Measurements from ENCODE around the gene SAMD5. TPM values are rescaled to one million over a fixed set of nuclear protein-coding genes. Genes with fewer than 3 reads are reported as not detected.

Gene SAMD5
- total and polyA plus RNA-seq, 2 of the 8 experiments (the other 6 are each of a cell fraction or from before 2014, with no cell fraction given), result 0.02 to 0.04 TPM

DNA sequence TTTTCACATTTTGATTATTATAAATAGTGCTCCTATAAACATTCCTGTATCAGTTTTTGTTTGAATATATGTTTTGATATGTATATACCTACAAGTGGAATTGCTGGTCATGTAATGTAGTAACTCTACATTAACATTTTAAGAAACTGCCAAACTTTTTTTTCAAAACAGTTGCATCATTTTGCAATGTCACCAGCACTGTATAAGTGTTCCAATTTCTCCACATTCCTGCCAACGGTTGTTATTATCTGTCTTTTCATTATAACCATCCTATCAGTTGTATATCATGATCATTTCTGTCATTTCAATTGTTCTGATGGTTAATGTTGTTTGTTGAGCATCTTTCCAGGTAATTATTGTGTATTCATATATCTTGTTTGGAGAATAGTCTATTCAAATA, 44.8 kb upstream of the SAMD5 start (continued):
- TF ChIP-seq, protein P1, sequence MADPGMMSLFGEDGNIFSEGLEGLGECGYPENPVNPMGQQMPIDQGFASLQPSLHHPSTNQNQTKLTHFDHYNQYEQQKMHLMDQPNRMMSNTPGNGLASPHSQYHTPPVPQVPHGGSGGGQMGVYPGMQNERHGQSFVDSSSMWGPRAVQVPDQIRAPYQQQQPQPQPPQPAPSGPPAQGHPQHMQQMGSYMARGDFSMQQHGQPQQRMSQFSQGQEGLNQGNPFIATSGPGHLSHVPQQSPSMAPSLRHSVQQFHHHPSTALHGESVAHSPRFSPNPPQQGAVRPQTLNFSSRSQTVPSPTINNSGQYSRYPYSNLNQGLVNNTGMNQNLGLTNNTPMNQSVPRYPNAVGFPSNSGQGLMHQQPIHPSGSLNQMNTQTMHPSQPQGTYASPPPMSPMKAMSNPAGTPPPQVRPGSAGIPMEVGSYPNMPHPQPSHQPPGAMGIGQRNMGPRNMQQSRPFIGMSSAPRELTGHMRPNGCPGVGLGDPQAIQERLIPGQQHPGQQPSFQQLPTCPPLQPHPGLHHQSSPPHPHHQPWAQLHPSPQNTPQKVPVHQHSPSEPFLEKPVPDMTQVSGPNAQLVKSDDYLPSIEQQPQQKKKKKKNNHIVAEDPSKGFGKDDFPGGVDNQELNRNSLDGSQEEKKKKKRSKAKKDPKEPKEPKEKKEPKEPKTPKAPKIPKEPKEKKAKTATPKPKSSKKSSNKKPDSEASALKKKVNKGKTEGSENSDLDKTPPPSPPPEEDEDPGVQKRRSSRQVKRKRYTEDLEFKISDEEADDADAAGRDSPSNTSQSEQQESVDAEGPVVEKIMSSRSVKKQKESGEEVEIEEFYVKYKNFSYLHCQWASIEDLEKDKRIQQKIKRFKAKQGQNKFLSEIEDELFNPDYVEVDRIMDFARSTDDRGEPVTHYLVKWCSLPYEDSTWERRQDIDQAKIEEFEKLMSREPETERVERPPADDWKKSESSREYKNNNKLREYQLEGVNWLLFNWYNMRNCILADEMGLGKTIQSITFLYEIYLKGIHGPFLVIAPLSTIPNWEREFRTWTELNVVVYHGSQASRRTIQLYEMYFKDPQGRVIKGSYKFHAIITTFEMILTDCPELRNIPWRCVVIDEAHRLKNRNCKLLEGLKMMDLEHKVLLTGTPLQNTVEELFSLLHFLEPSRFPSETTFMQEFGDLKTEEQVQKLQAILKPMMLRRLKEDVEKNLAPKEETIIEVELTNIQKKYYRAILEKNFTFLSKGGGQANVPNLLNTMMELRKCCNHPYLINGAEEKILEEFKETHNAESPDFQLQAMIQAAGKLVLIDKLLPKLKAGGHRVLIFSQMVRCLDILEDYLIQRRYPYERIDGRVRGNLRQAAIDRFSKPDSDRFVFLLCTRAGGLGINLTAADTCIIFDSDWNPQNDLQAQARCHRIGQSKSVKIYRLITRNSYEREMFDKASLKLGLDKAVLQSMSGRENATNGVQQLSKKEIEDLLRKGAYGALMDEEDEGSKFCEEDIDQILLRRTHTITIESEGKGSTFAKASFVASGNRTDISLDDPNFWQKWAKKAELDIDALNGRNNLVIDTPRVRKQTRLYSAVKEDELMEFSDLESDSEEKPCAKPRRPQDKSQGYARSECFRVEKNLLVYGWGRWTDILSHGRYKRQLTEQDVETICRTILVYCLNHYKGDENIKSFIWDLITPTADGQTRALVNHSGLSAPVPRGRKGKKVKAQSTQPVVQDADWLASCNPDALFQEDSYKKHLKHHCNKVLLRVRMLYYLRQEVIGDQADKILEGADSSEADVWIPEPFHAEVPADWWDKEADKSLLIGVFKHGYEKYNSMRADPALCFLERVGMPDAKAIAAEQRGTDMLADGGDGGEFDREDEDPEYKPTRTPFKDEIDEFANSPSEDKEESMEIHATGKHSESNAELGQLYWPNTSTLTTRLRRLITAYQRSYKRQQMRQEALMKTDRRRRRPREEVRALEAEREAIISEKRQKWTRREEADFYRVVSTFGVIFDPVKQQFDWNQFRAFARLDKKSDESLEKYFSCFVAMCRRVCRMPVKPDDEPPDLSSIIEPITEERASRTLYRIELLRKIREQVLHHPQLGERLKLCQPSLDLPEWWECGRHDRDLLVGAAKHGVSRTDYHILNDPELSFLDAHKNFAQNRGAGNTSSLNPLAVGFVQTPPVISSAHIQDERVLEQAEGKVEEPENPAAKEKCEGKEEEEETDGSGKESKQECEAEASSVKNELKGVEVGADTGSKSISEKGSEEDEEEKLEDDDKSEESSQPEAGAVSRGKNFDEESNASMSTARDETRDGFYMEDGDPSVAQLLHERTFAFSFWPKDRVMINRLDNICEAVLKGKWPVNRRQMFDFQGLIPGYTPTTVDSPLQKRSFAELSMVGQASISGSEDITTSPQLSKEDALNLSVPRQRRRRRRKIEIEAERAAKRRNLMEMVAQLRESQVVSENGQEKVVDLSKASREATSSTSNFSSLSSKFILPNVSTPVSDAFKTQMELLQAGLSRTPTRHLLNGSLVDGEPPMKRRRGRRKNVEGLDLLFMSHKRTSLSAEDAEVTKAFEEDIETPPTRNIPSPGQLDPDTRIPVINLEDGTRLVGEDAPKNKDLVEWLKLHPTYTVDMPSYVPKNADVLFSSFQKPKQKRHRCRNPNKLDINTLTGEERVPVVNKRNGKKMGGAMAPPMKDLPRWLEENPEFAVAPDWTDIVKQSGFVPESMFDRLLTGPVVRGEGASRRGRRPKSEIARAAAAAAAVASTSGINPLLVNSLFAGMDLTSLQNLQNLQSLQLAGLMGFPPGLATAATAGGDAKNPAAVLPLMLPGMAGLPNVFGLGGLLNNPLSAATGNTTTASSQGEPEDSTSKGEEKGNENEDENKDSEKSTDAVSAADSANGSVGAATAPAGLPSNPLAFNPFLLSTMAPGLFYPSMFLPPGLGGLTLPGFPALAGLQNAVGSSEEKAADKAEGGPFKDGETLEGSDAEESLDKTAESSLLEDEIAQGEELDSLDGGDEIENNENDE (IDR thresholded peaks at IDR 0.05; ENCODE audit: insufficient replicate concordance, low read length), result no peak
- TF ChIP-seq, protein P2, sequence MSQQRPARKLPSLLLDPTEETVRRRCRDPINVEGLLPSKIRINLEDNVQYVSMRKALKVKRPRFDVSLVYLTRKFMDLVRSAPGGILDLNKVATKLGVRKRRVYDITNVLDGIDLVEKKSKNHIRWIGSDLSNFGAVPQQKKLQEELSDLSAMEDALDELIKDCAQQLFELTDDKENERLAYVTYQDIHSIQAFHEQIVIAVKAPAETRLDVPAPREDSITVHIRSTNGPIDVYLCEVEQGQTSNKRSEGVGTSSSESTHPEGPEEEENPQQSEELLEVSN (IDR thresholded peaks at IDR 0.05), result no peak
- TF ChIP-seq JUND (IDR thresholded peaks at IDR 0.05; ENCODE audit: low read length) (no peak), GTF2F1 (IDR thresholded peaks at IDR 0.05; ENCODE audit: borderline replicate concordance, low read depth, low read length) (no peak), POLR2A (IDR thresholded peaks at IDR 0.05; ENCODE audit: control extremely low read depth in 1 of 2, low read depth in 2 of 2, low read length in 2 of 2) (no peak), TAF1 (IDR thresholded peaks at IDR 0.05; ENCODE audit: low read depth, low read length) (no peak), PHF8 (conservative IDR thresholded peaks at IDR 0.05; ENCODE audit: low read depth, low read length) (no peak), CHD2 (IDR thresholded peaks at IDR 0.05; ENCODE audit: low read length) (no peak), RBBP5 (IDR thresholded peaks at IDR 0.05; ENCODE audit: borderline replicate concordance, low read depth, low read length) (no peak)

Data from H1 (cell line).